Pancreas (tissue), 10 donors: Measurements from ENCODE around the gene PFKFB4. TPM values are rescaled to one million over a fixed set of nuclear protein-coding genes. Genes with fewer than 3 reads are reported as not detected.

Experiments used
- ATAC-seq, 4 donors: fragments of 200-7000 bp; cut with Tn5 transposase; one replicate each; pipeline versions ENCODE4 v1.8.0 to v1.9.1; 2020; ENCODE audit warnings: mild to moderate bottlenecking in 4 of 4, moderate library complexity in 4 of 4
- DNase-seq, 6 donors: peaks; one replicate each; pipeline ENCODE4 v3.0.0-alpha.2; 2020
- FAIRE-seq: peaks from 2 replicates; lab custom pipeline; 2012; peaks lifted over from hg19 to GRCh38; lab: Jason Lieb, UNC
- H3K27ac ChIP-seq, 4 donors: fragments of 200-600 bp; sonication (generic); 1 replicate in 3 of 4; 2 replicates in 1 of 4; pipeline versions ENCODE4 v1.5.0 to v1.8.0; 2020
- H3K27me3 ChIP-seq, 4 donors: fragments of 200-600 bp; one replicate each; pipeline ENCODE4 v1.8.0; 2021
- H3K36me3 ChIP-seq, 3 donors: fragments of 200-600 bp; sonication (generic) in 1 of 3; one replicate each; pipeline versions ENCODE4 v1.5.0 to v1.8.0; 2020 to 2021
- H3K4me1 ChIP-seq, 3 donors: fragments of 200-600 bp; one replicate each; pipeline ENCODE4 v1.8.0; 2021
- H3K4me3 ChIP-seq, 4 donors: fragments of 200-600 bp; sonication (generic) in 2 of 4; one replicate each; pipeline versions ENCODE4 v1.5.0 to v1.8.0; 2020 to 2021
- H3K9me3 ChIP-seq, 4 donors: fragments of 200-600 bp; one replicate each; pipeline ENCODE4 v1.8.0; 2021
- WGBS, 2 donors: extraction: QIAGEN DNeasy Blood & Tissue Kit; methylation state at CpG; one replicate each; pipeline ENCODE4 v1.1.7; 2013; 5-methylcytosine and 5-hydroxymethylcytosine counted together
- intact Hi-C, 3 donors: fragments of 100-400 bp; cut with DNase I; formaldehyde crosslinking; loops; one replicate each; pipeline versions ENCODE4 v1.11.1 to v1.14.2; 2022
- polyA plus RNA-seq, 2 donors: library from polyadenylated mRNA; stranded (reverse); fragments of 200-250 nt; gene quantifications; one replicate each; pipeline ENCODE4 v1.2.3, GENCODE V29; 2013
- total RNA-seq, 6 donors: library from RNA; stranded (reverse); fragmentation: NEBNext Ultra II Directional in 4 of 6; extraction: Animal tissue kit (Norgen Biotek cat#: 25700) in 4 of 6; gene quantifications; one replicate each; pipeline versions ENCODE4 v1.2.1 to v1.2.4, GENCODE V29; 2021 to 2023
- TF ChIP-seq, protein P1 (sequence below), 4 donors: fragments of 200-600 bp; sonication (generic) in 3 of 4; IDR thresholded peaks; one replicate each; pipeline versions ENCODE4 v1.5.0 to v1.8.0; 2021; ENCODE audit warnings: antibody characterized with exemption in 4 of 4
- donor health status: healthy with polysubstance abuse.
- donor health status: DM: no; HTN: no; CAD: no; lungs with moderate emphysema.
- donor health status: DM: no; HTN: no; CAD: no.
- donor health status: control.
- donor health status: control.
- donor health status: Bipolar disorder and iron deficiency.
- donor health status: DM: yes; HTN: yes; CAD: no.
- donor health status: DM: no; HTN: no; CAD: no.
- donor health status: DM: no; HTN: no; CAD: no.
- donor health status: DM: yes; HTN: yes; CAD: no.

The PFKFB4 gene
- total and polyA plus RNA-seq, 8 donors, result 7.4 to 12.2 (median 8.5) TPM

DNA sequence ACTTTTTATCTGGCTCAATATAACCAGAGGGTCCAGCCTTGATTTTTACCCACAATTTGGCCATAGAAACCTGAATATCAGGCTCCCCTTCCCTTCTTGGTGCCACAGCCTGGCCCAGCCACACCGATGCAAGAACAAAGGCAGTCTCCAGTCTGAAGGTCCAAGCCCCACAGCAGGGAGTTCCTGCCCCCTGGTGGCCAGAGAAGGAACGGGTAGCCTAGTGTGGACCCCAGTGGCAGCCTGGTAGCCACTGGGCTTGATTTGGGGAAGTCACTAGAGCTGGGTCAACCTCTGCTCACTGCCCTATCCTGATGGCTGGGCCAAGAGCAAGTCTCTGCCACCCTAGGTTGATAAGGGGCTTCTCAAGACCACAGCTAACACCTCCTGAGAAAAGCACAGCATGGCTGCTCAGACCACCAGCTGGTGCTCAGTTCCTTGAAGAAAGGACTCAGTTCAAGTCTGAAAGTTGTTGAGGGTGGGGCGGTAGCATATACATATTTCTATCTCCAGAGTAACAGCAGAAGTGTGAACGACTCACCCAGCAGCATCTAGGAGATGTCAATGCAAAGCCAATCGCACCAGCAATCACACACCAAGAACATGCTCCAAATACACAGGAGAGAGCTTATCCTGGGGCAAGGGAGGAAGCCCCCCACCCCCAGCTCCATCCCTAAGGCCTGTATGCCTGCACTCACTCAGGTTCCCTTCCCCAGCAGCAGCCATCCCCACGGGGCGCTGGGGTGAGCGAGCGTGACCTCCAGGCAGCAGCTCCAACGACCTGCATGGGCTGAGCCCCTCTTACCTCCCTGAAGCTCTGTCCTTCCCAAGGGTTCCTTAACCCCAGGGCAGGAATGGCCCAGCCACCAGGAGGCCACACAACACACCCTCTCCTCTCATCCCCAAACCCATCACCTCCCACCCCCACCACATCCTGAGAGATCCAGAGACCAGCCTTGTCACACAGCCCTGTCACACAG lies 7.6 kb downstream of the PFKFB4 start:
- Histone ChIP-seq H3K9me3 (no peaks in the 10 kb centered on the region), H3K36me3 (peaks cover 0 to 13% (median 0%) of the 10 kb centered on the region in 3 donors), H3K27ac (no peak overlapping the region), H3K4me1 (peaks cover 28 to 36% (median 32%) of the 10 kb centered on the region in 3 donors), H3K27me3 (no peaks in the 10 kb centered on the region), H3K4me3 (no peak overlapping the region)
- FAIRE-seq, result no peak
- TF ChIP-seq, protein P1, sequence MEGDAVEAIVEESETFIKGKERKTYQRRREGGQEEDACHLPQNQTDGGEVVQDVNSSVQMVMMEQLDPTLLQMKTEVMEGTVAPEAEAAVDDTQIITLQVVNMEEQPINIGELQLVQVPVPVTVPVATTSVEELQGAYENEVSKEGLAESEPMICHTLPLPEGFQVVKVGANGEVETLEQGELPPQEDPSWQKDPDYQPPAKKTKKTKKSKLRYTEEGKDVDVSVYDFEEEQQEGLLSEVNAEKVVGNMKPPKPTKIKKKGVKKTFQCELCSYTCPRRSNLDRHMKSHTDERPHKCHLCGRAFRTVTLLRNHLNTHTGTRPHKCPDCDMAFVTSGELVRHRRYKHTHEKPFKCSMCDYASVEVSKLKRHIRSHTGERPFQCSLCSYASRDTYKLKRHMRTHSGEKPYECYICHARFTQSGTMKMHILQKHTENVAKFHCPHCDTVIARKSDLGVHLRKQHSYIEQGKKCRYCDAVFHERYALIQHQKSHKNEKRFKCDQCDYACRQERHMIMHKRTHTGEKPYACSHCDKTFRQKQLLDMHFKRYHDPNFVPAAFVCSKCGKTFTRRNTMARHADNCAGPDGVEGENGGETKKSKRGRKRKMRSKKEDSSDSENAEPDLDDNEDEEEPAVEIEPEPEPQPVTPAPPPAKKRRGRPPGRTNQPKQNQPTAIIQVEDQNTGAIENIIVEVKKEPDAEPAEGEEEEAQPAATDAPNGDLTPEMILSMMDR (IDR thresholded peaks at IDR 0.05), result peak; percentile 82 to 94 (median 92)
- WGBS, 2 donors, result 63 to 64% methylated on average over 10 of the region's 10 CpGs
- peak; percentile 49 to 83 (median 72) for ATAC-seq
- intact Hi-C loops, result loop anchor here in 1 of 3 donors (5.0 kb wide), 1 partner anchor 87 kb away; no protein-coding TSS in a partner anchor
- peak; percentile 58 to 91 (median 80) for DNase-seq

DNA sequence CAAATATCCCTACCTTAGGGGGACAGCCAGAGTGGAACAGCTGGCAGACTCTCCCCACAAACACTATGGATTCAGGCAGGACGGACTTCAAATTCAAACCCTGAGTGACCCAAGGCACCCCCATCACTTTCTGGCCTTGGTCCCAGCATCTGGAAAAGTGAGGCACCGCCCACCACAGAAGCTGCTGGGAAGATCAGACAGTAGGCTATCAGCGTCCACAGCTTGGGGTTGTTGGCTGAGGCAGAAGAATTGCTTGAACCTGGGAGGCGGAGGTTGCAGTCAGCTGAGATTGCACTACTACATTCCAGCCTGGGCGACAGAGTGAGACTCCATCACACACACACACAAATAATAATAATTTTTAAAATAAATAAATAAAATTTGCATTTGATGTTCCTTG lies 8.5 kb downstream of the PFKFB4 start:
- peak in 1 of 6 donors; percentile 13 for DNase-seq
- Histone ChIP-seq H3K27me3 (no peaks in the 10 kb centered on the region), H3K27ac (no peak overlapping the region), H3K4me3 (no peak overlapping the region), H3K36me3 (peaks cover 0 to 13% (median 0%) of the 10 kb centered on the region in 3 donors), H3K4me1 (peaks cover 20 to 28% (median 23%) of the 10 kb centered on the region in 3 donors), H3K9me3 (no peaks in the 10 kb centered on the region)
- ATAC-seq, result no peak
- TF ChIP-seq, protein P1 (IDR thresholded peaks at IDR 0.05), result no peak
- WGBS, 2 donors, result 77 to 89% methylated on average over 5 of the region's 5 CpGs
- intact Hi-C loops, result loop anchor here in 1 of 3 donors (5.0 kb wide), 1 partner anchor 86 kb away; no protein-coding TSS in a partner anchor
- FAIRE-seq, result no peak

DNA sequence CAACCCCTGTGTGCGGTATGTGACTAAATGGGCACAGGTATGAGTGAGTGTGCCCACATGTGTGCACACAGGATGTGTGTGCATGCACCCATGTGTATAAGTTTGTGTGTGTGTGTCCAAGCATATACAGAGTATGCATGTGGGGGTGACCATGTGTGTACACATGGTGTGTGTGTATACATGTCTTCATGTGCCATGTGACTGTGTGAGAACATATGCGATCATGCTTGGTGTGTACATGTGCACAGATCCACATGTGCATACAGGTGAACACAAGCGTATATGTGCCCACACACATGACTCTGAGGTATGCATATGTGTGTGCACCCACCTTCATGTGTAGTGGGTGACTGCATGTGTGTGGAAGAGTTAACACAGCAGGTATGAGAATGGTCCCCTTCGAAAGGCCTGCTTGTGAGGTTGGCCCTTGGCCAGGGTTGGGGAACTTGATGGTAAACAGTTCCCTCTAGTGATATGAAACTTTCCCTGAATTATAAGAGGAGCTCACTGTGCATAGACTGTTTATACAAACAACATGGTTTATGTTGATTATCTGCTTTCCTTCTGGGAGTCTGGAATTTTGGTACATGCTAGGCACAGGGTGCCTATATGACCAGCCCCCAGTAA lies 10.3 kb downstream of the PFKFB4 start:
- no peak for FAIRE-seq
- no peak for ATAC-seq

DNA sequence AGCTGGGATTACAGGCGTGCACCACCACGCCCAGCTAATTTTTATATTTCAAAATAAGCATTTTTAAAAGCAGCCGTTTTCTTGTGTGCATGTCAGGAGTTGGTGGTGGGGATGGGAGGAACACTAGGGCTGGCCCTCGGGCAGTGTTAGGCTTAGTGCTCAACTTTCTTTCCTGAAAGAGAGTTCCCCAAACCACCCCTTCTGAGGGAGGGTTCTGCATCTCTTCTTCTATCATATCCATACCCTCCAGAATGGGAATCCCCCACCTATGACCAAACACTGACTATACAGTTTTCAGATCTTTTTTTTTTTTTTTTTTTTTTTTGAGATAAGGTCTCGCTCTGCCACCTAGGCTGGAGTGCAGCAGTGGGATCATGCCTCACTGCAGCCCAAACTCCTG lies 12.5 kb downstream of the PFKFB4 start:
- Histone ChIP-seq H3K9me3 (no peaks in the 10 kb centered on the region), H3K4me1 (peaks cover 0 to 6% (median 0%) of the 10 kb centered on the region in 3 donors), H3K36me3 (peaks cover 0 to 17% (median 0%) of the 10 kb centered on the region in 3 donors), H3K27me3 (no peaks in the 10 kb centered on the region), H3K27ac (no peak overlapping the region), H3K4me3 (no peak overlapping the region)
- FAIRE-seq (no peak), ATAC-seq (no peak), DNase-seq (peak in 1 of 6 donors; percentile 5)
- intact Hi-C loops, result no loop called here
- WGBS, 2 donors, result 87% methylated on average over 5 of the region's 5 CpGs
- TF ChIP-seq, protein P1 (IDR thresholded peaks at IDR 0.05), result no peak

More for the DNA sequence above, 10.3 kb downstream of the PFKFB4 start:
- WGBS, 2 donors, result 73 to 79% methylated on average over 4 of the region's 4 CpGs
- Histone ChIP-seq H3K27me3 (no peaks in the 10 kb centered on the region), H3K36me3 (peaks cover 0 to 13% (median 0%) of the 10 kb centered on the region in 3 donors), H3K4me3 (no peak overlapping the region), H3K27ac (no peak overlapping the region), H3K9me3 (no peaks in the 10 kb centered on the region), H3K4me1 (peaks cover 6 to 11% (median 7%) of the 10 kb centered on the region in 3 donors)
- TF ChIP-seq, protein P1 (IDR thresholded peaks at IDR 0.05), result no peak
- intact Hi-C loops, result loop anchor here in 1 of 3 donors (5.0 kb wide), 1 partner anchor 84 kb away; no protein-coding TSS in a partner anchor
- DNase-seq, result peak in 1 of 6 donors; percentile 19
